ENCODE results near the gene PXMP4.

- TF ChIP-seq CTCF (conservative IDR thresholded peaks at IDR 0.05 in 1 of 2, IDR thresholded peaks at IDR 0.05 in 1 of 2; ENCODE audit: extremely low read depth in 1 of 2, insufficient read depth in 1 of 2, low read depth in 1 of 2, low read length in 2 of 2): no peak
- no peak for TF ChIP-seq EZH2 (IDR thresholded peaks at IDR 0.05; ENCODE audit: borderline replicate concordance, low read length)
Observed at GRCh38 chr20:33657704-33658095, 62.4 kb downstream of the PXMP4 start.
